ENCODE measurements around the gene PRDM1. TPM values are rescaled to one million over a fixed set of nuclear protein-coding genes. Genes with fewer than 3 reads are reported as not detected.
"Not testable (repeated sequence)": the region's sequence is repeated elsewhere in the genome, so short reads cannot be mapped to it uniquely, and the experiment has no call there.

Gene PRDM1
- total RNA-seq, 1 donor from 2014 or later: 7.9 TPM

DNA sequence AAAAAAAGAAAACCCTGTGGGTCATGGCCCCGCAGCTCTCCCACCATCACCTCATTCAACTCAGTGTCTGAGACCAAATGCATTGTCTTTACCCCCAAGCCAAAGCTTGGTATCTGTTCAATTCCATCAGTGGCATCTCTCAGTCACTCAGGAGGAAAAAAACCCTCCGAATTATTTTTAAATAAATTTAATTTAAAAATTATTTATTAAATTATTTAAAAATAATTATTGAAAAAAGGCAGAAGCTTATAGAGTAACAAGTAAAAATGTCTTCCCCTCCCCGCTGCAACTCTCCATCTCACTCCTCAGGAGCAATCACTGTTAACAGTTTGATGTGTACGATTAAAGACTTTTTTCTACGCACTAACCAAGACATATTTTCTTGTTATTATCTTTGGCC lies 50.7 kb downstream of the PRDM1 start:
- no peak for DNase-seq (ENCODE audit: low spot score)

- DNase-seq (ENCODE audit: low spot score): no peak
Observed at GRCh38 chr6:106138151-106138550, 52.0 kb downstream of the PRDM1 start.

GRCh38 chr6:106141441-106142237 lies 55.5 kb downstream of the PRDM1 start:
- DNase-seq (ENCODE audit: low spot score): no peak

GRCh38 chr6:106142876-106143431 lies 56.8 kb downstream of the PRDM1 start:
- peak; percentile 35 for DNase-seq (ENCODE audit: low spot score)

DNA sequence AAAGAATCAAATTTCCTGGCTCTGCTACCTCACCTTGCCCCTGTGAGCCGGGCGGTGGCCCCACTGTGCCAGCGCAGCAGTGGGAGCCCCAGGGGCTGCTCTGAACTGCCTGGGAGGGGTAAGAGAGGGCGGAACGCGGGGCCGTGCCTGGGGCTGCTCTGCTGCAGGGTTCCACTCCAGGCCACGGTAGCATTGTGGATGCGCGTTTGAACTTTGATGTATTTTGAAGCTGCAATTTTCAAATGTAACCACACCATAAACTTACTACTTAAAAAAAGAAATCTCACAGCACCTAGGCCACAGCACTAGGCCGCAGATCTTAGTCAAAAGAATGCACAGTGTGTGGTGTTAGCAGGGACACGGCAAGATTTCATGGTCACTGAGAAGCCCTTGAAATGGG lies 57.5 kb downstream of the PRDM1 start:
- no peak for DNase-seq (ENCODE audit: low spot score)

- DNase-seq (ENCODE audit: low spot score): no peak
Observed at GRCh38 chr6:106145144-106145543, 59.0 kb downstream of the PRDM1 start.

GRCh38 chr6:106145741-106146227 lies 59.6 kb downstream of the PRDM1 start:
- DNase-seq (ENCODE audit: low spot score): no peak

GRCh38 chr6:106146852-106147351 lies 60.8 kb downstream of the PRDM1 start:
- DNase-seq (ENCODE audit: low spot score): no peak

- DNase-seq (ENCODE audit: low spot score): no peak
Observed at GRCh38 chr6:106147476-106147875, 61.3 kb downstream of the PRDM1 start.

- DNase-seq (ENCODE audit: low spot score): no peak
Observed at GRCh38 chr6:106149472-106150069, 63.4 kb downstream of the PRDM1 start.

DNA sequence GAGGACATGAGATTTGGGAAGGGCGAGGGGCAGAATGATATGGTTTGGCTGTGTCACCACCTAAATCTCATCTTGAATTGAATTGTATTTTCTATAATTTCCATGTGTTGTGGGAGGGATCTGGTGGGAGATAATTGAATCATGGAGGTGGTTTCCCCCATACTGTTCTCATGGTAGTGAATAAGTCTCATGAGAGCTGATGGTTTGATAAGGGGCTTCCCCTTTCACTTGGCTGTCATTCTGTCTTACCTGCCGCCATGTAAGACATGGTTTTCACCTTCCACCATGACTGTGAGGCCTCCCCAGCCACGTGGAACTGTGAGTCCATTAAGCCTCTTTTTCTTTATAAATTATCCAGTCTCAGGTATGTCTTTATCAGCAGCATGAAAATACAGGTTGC lies 66.3 kb downstream of the PRDM1 start:
- not testable (repeated sequence) for DNase-seq (ENCODE audit: low spot score)

GRCh38 chr6:106152952-106153351 lies 66.8 kb downstream of the PRDM1 start:
- DNase-seq (ENCODE audit: low spot score): no peak

GRCh38 chr6:106154326-106154725 lies 68.2 kb downstream of the PRDM1 start:
- DNase-seq (ENCODE audit: low spot score): no peak

GRCh38 chr6:106155219-106155830 lies 69.2 kb downstream of the PRDM1 start:
- DNase-seq (ENCODE audit: low spot score): no peak

DNA sequence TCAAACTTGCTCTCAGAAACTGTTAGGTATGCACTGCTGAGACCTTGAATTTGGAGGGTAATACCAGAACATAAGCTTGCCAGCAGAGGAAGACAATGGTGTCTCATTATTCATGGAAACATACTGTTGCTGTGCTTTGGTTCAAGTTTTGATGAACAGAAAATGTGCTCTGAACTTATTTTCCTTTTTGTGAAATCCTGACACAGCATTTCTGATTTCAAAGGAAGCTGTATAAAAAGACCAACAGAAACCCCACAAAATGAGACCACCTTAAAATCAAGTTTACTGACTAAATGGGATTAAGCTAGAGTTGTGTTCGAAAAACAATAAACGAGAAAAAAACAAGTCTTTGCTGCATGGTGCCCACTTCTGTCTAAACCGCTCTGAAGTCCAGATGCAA lies 70.3 kb downstream of the PRDM1 start:
- no peak for DNase-seq (ENCODE audit: low spot score)

- DNase-seq (ENCODE audit: low spot score): no peak
Observed at GRCh38 chr6:106156863-106157262, 70.7 kb downstream of the PRDM1 start.

DNA sequence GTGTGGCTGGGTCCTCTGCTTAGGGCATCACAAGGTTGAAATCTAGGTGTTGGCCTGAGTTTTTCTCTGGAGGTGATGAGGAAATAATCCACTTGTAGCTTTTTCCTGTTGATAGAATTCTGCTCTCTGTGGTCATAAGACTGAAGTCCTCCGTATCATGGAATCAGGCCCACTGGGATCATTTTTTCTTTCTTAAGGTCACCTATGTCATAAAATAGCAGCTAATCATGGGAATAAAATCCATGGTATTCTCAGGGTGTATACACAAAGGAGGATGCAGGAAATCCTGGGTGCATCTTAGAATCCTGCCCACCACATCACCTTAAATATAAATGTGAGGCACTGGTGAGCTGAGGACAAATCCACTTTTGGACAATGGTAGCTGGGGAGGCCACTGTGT lies 72.7 kb downstream of the PRDM1 start:
- DNase-seq (ENCODE audit: low spot score): no peak

Other genes with a start within 250 kb of the PRDM1 start
- 65.0 TPM for gene ATG5, start 239.4 kb downstream of the PRDM1 start, total RNA-seq (ENCODE audit: insufficient read depth, low replicate concordance)